Calu3 (cell line): ENCODE results near the gene HYPK. TPM values are rescaled to one million over a fixed set of nuclear protein-coding genes. Genes with fewer than 3 reads are reported as not detected.

ENCODE experiments used
- BruUV-seq: library from RNA; stranded (reverse); fragments of 400-500 nt; replicated peaks from 2 replicates; lab custom pipeline; 2021; lab: Mats Ljungman, UMichigan
- CTCF ChIA-PET: fragments of 300-600 bp; sonication (Branson Sonifier 250); formaldehyde crosslinking; loops from one replicate; lab custom pipeline; 2022; ENCODE audit warnings: antibody characterized with exemption; lab: Charles Lee
- DNase-seq: peaks from one replicate; pipeline ENCODE4 v3.0.0; 2022
- H3K27ac Mint-ChIP-seq: one replicate; pipeline ENCODE4 v1.8.0; 2022; ENCODE audit warnings: mixed read lengths; ENCODE audit not compliant: unreplicated experiment
- H3K27me3 Mint-ChIP-seq: one replicate; pipeline ENCODE4 v1.8.0; 2022; ENCODE audit warnings: mixed read lengths; ENCODE audit not compliant: unreplicated experiment
- H3K36me3 Mint-ChIP-seq: one replicate; pipeline ENCODE4 v1.8.0; 2022; ENCODE audit warnings: mild to moderate bottlenecking, moderate library complexity, mixed read lengths; ENCODE audit not compliant: insufficient read depth, unreplicated experiment
- H3K4me1 Mint-ChIP-seq: one replicate; pipeline ENCODE4 v1.8.0; 2022; ENCODE audit warnings: mild to moderate bottlenecking, low read depth, mixed read lengths; ENCODE audit not compliant: unreplicated experiment
- H3K4me3 Mint-ChIP-seq: one replicate; pipeline ENCODE4 v1.8.0; 2022; ENCODE audit warnings: mild to moderate bottlenecking, low read depth, moderate library complexity, mixed read lengths; ENCODE audit not compliant: unreplicated experiment
- H3K9me3 Mint-ChIP-seq: one replicate; pipeline ENCODE4 v1.8.0; 2022; ENCODE audit warnings: low read depth, mixed read lengths; ENCODE audit not compliant: unreplicated experiment
- CTCF ChIP-seq: fragments of 200-600 bp; IDR thresholded peaks from one replicate; pipeline ENCODE4 v1.8.0; 2022; ENCODE audit warnings: antibody characterized with exemption; ENCODE audit not compliant: unreplicated experiment
- intact Hi-C: fragments of 100-400 bp; cut with micrococcal nuclease; formaldehyde crosslinking; loops from one replicate; pipeline ENCODE4 v1.10.0; 2022; ENCODE audit not compliant: unreplicated experiment
- total RNA-seq: library from RNA; stranded (reverse); gene quantifications from 2 replicates; pipeline ENCODE4 v1.2.3, GENCODE V29; 2022

Gene HYPK
- total RNA-seq, 1 experiment from 2014 or later: 17.4 TPM

- no TSS peak for BruUV-seq
- intact Hi-C loops: no loop called here
- no peak for TF ChIP-seq CTCF
- CTCF ChIA-PET: no interaction called here
- Mint-ChIP-seq H3K27ac (no peak overlapping the region), H3K36me3 (peaks cover 34% of the 10 kb centered on the region), H3K9me3 (no peaks in the 10 kb centered on the region), H3K4me3 (no peak overlapping the region), H3K27me3 (no peaks in the 10 kb centered on the region), H3K4me1 (no peaks in the 10 kb centered on the region)
- no peak for DNase-seq
These were observed 21.4 kb upstream of the HYPK start for GRCh38 chr15:43779016-43779415.

GRCh38 chr15:43789409-43789808 lies 11.0 kb upstream of the HYPK start:
- no peaks in the 10 kb centered on the region for H3K27me3 Mint-ChIP-seq
- CTCF ChIA-PET: interaction anchor here (0.6 to 0.7 kb wide), 2 partner anchors 20 to 399 kb away, joined by 5 to 7 read pairs; no protein-coding TSS in a partner anchor
- TF ChIP-seq CTCF: no peak
- no peak overlapping the region for H3K27ac Mint-ChIP-seq
- peaks cover 12% of the 10 kb centered on the region for H3K4me1 Mint-ChIP-seq
- DNase-seq: no peak
- peaks cover 28% of the 10 kb centered on the region for H3K36me3 Mint-ChIP-seq
- BruUV-seq: no TSS peak
- intact Hi-C loops: no loop called here
- H3K9me3 Mint-ChIP-seq: no peaks in the 10 kb centered on the region
- H3K4me3 Mint-ChIP-seq: no peak overlapping the region

GRCh38 chr15:43791993-43792760 lies 8.2 kb upstream of the HYPK start, which contains the start of gene SERF2:
TSS of gene SERF2 (plus strand) at chr15:43792320. CDS start at chr15:43792377, 57 bp downstream.
- CTCF ChIA-PET: interaction anchor here (0.6 kb wide), 1 partner anchor 121 kb away, joined by 5 read pairs; no protein-coding TSS in a partner anchor
- no peaks in the 10 kb centered on the region for H3K27me3 Mint-ChIP-seq
- H3K4me1 Mint-ChIP-seq: peaks cover 25% of the 10 kb centered on the region
- peaks cover 40% of the 10 kb centered on the region for H3K36me3 Mint-ChIP-seq
- no peak for TF ChIP-seq CTCF
- DNase-seq: peak; percentile 97
- H3K4me3 Mint-ChIP-seq: peak within 1 kb of the TSS; percentile 86
- H3K9me3 Mint-ChIP-seq: no peaks in the 10 kb centered on the region
- TSS peak; percentile 61 for BruUV-seq
- H3K27ac Mint-ChIP-seq: peak within 1 kb of the TSS; percentile 91
- intact Hi-C loops: no loop called here

- no peak for TF ChIP-seq CTCF
- intact Hi-C loops: no loop called here
- Mint-ChIP-seq H3K27ac (peak overlapping the region; percentile 91), H3K9me3 (no peaks in the 10 kb centered on the region), H3K36me3 (peaks cover 40% of the 10 kb centered on the region), H3K27me3 (no peaks in the 10 kb centered on the region), H3K4me1 (peaks cover 28% of the 10 kb centered on the region), H3K4me3 (peak overlapping the region; percentile 86)
- BruUV-seq: no TSS peak
- CTCF ChIA-PET: no interaction called here
- DNase-seq: no peak
These were observed 7.5 kb upstream of the HYPK start for GRCh38 chr15:43792761-43793476.
